DMS53 treated with DMSO at 0.1 percent for 48 hours (cell line): ENCODE results near the gene PLA1A.
"Not testable (repeated sequence)": the region's sequence is repeated elsewhere in the genome, so short reads cannot be mapped to it uniquely, and the experiment has no call there.

Source experiments
- DNase-seq: peaks from one replicate; lab custom pipeline; 2025; ENCODE audit not compliant: unreplicated experiment; lab: John Stamatoyannopoulos, UW

Gene PLA1A

DNA sequence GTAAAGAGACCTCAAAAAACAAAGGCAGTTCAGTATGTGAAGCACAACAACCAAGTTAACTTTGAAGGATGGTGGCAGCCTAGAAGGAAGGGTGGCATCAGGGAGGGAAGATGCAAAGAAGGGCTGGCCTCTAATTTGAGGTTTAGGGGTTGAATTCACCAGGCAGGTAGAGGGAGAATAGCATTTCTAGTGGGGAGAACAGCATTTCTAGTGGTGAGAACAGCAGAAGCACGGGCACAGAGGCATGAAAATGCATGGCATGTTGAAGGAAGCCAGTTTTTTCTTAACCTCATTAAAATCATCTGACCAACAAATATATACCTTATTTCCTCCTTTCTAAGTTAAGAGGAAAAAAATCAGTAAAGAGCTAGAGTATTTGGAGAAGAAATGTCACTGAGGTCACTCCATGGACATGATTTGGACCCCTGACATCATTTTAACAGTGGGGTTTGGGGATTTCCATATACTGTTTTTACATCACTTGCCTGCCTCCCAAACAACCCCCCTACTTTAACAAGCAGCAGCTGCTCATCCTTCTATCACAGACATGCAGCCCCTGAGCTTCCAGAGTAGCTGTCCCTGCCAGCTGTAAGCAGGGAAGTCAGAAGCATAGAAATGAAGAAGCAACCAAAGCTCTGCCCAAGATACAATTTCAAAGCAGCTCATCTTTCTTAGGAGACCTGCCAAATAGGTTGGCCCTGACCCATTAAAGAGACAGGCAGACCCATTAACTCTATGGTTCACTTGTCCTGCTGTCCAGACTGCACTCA is 65.1 kb downstream of the PLA1A start:
- DNase-seq: no peak

GRCh38 chr3:119663885-119664284 is 66.2 kb downstream of the PLA1A start:
- no peak for DNase-seq

DNA sequence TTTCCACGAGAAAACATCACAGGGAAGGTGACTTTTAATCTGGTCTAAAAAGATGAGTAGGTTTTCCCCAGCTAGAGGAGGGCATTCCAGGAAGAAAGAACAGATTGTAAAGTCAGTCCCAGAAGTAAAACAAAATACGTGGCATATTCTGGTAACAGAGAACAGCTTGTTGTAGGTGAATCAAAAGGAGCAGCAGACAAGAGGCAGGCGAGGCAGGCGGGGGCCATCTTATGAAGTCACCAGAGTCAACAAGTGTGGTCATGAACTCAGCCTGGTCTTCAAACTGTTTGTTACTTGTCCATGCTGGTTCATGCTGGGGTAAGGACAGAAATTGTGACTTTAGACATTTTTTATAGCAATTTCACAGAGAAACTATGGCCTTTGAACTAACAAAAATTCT is 66.7 kb downstream of the PLA1A start:
- no peak for DNase-seq

GRCh38 chr3:119664850-119665379 is 67.2 kb downstream of the PLA1A start:
- no peak for DNase-seq

DNA sequence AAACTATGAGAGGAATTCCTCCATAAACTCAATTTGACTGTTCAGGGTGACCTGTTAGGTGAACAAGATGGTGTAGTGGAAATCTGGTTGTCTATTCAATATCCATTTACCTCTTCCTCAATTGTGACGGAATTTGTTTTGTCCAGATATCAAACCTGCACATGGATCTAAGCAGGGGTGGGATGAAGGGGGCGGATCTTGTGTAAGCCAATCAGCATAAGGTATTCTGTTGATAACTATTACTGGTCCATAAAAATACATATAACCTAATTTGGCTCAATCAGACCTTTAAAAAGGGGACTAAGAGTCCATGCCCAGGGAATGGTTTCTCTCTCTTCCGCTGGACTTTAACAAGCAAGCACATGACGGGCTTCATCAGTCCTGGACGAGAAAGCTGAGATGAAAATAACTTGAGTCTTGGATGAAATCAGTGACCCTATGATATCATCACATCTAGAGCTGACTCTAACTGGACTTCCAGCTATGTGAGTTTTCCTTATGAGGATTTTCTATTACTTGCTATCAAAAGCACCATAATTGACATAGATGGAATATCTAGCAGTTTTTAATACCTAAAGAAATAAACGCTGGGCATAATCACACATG is 68.4 kb downstream of the PLA1A start:
- DNase-seq: no peak

DNA sequence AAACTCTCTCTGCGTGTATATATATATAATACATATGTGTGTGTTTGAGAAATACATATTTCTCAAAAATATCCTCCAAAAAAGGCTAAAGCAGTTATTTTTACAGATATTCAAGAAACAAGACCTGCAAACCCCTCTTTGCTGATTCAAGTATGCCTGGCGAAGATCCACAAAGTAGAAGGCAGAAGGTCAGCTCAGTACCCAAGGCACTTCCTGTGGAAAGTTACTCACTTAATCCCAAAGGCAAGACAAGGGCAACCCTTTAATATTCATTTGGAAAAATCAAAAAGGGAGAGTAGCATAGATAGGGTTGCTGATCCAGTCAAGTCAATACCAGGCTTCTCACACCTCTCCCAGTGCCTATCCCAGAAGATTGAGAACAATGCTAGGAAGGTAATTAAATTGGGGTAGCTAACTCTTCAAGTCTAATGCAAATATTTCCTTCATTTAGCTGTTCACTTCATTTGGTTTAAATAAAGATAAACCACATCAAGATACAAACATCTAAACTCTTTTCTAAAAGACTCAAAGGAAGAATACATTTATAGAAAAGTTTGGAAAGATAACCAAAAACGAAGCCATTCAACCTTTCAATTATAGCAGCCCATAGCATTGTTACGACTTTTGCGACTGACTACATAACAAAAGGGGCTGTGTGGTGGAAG is 72.4 kb downstream of the PLA1A start:
- DNase-seq: no peak

- DNase-seq: no peak
These were observed 75.1 kb downstream of the PLA1A start for GRCh38 chr3:119672776-119673175.

DNA sequence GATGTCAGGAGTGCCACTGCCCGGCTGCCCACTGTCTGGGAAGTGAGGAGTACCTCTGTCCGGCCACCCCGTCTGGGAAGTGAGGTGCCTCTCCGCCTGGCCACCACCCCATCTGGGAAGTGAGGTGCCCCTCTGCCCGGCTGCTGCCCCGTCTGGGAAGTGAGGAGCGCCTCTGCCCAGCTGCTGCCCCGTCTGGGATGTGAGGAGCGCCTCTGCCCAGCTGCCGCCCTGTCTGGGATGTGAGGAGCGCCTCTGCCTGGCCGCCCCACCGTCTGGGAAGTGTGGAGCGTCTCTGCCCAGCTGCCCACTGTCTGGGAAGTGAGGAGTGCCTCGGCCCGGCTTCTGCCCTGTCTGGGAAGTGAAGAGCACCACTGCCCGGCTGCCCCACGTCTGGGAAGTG is 76.2 kb downstream of the PLA1A start:
- DNase-seq: no peak

GRCh38 chr3:119675188-119675874 is 77.6 kb downstream of the PLA1A start:
- DNase-seq: no peak

DNA sequence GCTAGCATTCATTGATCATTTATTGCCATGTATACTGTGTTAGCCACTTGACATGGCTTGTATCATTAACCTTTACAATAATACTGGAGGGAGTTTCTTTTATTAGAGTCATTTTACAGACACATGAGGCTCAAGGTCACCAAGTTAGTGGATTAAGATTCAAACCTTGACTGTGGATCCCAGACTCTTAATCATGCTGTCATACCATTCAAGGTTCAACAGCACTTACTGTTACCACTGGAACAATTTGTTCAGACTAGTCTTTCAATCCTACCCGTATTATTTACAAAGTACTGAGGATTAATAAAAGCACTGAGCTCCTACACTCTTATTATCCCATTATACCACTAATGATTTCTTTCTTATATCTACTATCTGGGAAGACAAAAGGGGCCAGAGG is 78.3 kb downstream of the PLA1A start:
- DNase-seq: no peak

- DNase-seq: peak; percentile 93
These were observed 79.3 kb downstream of the PLA1A start, which contains the start of gene COX17 for GRCh38 chr3:119676771-119677640. TSS of gene COX17 (minus strand) at chr3:119677406. CDS start at chr3:119677310, 96 bp downstream.

- no peak for DNase-seq
These were observed 79.9 kb downstream of the PLA1A start for GRCh38 chr3:119677641-119677934.

- DNase-seq: not testable (repeated sequence)
These were observed 80.5 kb downstream of the PLA1A start for GRCh38 chr3:119678209-119678608.
